H1 (cell line): ENCODE results near the gene ZNF667. TPM values are rescaled to one million over a fixed set of nuclear protein-coding genes. Genes with fewer than 3 reads are reported as not detected.

Experiments used
- CTCF ChIA-PET: fragments of 300-600 bp; sonication (Branson Sonifier 250); formaldehyde crosslinking; loops from one replicate; lab custom pipeline; 2021; ENCODE audit not compliant: partially characterized antibody; lab: Charles Lee
- POLR2A ChIA-PET: fragments of 300-600 bp; sonication (Branson Sonifier 250); formaldehyde crosslinking; loops from one replicate; lab custom pipeline; 2021; ENCODE audit warnings: inconsistent platforms; ENCODE audit not compliant: partially characterized antibody; lab: Charles Lee
- DNase-seq, 2 experiments: peaks; one replicate each; pipeline versions ENCODE4 v3.0.0 to v3.0.0-alpha.2; 2010 to 2022; ENCODE audit warnings: low spot score in 2 of 2, low read depth in 1 of 2, mixed read lengths in 1 of 2
- FAIRE-seq: peaks from 2 replicates; lab custom pipeline; 2011; peaks lifted over from hg19 to GRCh38; lab: Jason Lieb, UNC
- H2AFZ ChIP-seq: 2 replicates; pipeline ENCODE4 v1.8.1; 2012; ENCODE audit warnings: low read length, inconsistent platforms
- H2AK5ac ChIP-seq: 2 replicates; pipeline ENCODE4 v1.6.1; 2013; ENCODE audit warnings: low read depth, low read length
- H2BK120ac ChIP-seq: replicated peaks from 2 replicates; pipeline ENCODE3; 2013; ENCODE audit warnings: low read depth, low read length, inconsistent platforms
- H2BK12ac ChIP-seq: 2 replicates; pipeline ENCODE4 v1.6.1; 2013; ENCODE audit warnings: low read depth, low read length
- H2BK15ac ChIP-seq: 2 replicates; pipeline ENCODE4 v1.6.1; 2013; ENCODE audit warnings: low read length
- H2BK20ac ChIP-seq: 2 replicates; pipeline ENCODE4 v1.6.1; 2013; ENCODE audit warnings: low read length
- H2BK5ac ChIP-seq: 2 replicates; pipeline ENCODE4 v1.6.1; 2013; ENCODE audit warnings: low read depth, low read length
- H3K14ac ChIP-seq: 2 replicates; pipeline ENCODE4 v1.6.1; 2013; ENCODE audit warnings: inconsistent platforms; ENCODE audit not compliant: insufficient read length
- H3K18ac ChIP-seq: 2 replicates; pipeline ENCODE4 v1.6.1; 2013; ENCODE audit warnings: low read length; ENCODE audit errors: extremely low read depth
- H3K23ac ChIP-seq: 2 replicates; pipeline ENCODE4 v1.6.1; 2013; ENCODE audit warnings: inconsistent platforms; ENCODE audit not compliant: insufficient read length
- H3K23me2 ChIP-seq: 2 replicates; pipeline ENCODE4 v1.6.1; 2013; ENCODE audit warnings: low read depth, low read length
- H3K27ac ChIP-seq: 2 replicates; pipeline ENCODE4 v1.6.1; 2011; ENCODE audit warnings: low read depth, low read length, inconsistent platforms
- H3K27me3 ChIP-seq, 4 experiments: replicated peaks in 1 of 4; 1 replicate in 1 of 4; 2 replicates in 3 of 4; pipeline versions ENCODE4 v1.6.1 to v1.8.1; 2011 to 2013; ENCODE audit warnings: low read length in 3 of 4, mild to moderate bottlenecking in 3 of 4, inconsistent platforms in 2 of 4, mixed read lengths in 2 of 4, moderate library complexity in 1 of 4; ENCODE audit not compliant: control insufficient read depth in 3 of 4, insufficient read depth in 3 of 4; ENCODE audit errors: extremely low read depth in 1 of 4
- H3K36me3 ChIP-seq, 4 experiments: 2 replicates each; pipeline versions ENCODE4 v1.6.1 to v1.8.1; 2011 to 2013; ENCODE audit warnings: mild to moderate bottlenecking in 4 of 4, low read length in 3 of 4, moderate library complexity in 2 of 4, control low read depth in 1 of 4, inconsistent platforms in 1 of 4; ENCODE audit not compliant: insufficient read depth in 4 of 4, control insufficient read depth in 2 of 4
- H3K4ac ChIP-seq: replicated peaks from 2 replicates; pipeline ENCODE3; 2013; ENCODE audit warnings: low read length, low read depth, mixed read lengths, inconsistent platforms; ENCODE audit not compliant: insufficient read length
- H3K4me1 ChIP-seq, 4 experiments: replicated peaks in 1 of 4; 1 replicate in 1 of 4; 2 replicates in 3 of 4; pipeline versions ENCODE4 v1.6.1 to v1.8.1; 2011 to 2013; ENCODE audit warnings: low read length in 3 of 4, inconsistent platforms in 2 of 4, mixed read lengths in 1 of 4; ENCODE audit not compliant: insufficient read depth in 4 of 4, control insufficient read depth in 3 of 4
- H3K4me2 ChIP-seq, 2 experiments: 2 replicates each; pipeline versions ENCODE4 v1.6.1 to v1.8.1; 2011 to 2013; ENCODE audit warnings: low read depth in 2 of 2, low read length in 2 of 2, control low read depth in 1 of 2, inconsistent platforms in 1 of 2, mild to moderate bottlenecking in 1 of 2; ENCODE audit not compliant: insufficient read depth in 1 of 2
- H3K4me3 ChIP-seq, 4 experiments: fragments of 200-600, 300-600 bp in 1 of 4; sonication (generic), shearing (Covaris generic), sonication (Bioruptor Twin) in 1 of 4; 2 replicates each; pipeline versions ENCODE4 v1.5.1 to v1.8.1; 2011 to 2016; ENCODE audit warnings: low read length in 4 of 4, low read depth in 3 of 4, control low read depth in 2 of 4, inconsistent platforms in 2 of 4, mild to moderate bottlenecking in 2 of 4, mixed read lengths in 1 of 4, moderate library complexity in 1 of 4; ENCODE audit not compliant: insufficient read depth in 2 of 4; ENCODE audit errors: extremely low read depth in 1 of 4
- H3K56ac ChIP-seq: replicated peaks from 2 replicates; pipeline ENCODE3; 2013; ENCODE audit warnings: low read depth, mild to moderate bottlenecking, mixed read lengths, low read length, inconsistent platforms; ENCODE audit not compliant: insufficient read length
- H3K79me1 ChIP-seq: 2 replicates; pipeline ENCODE4 v1.6.1; 2013; ENCODE audit warnings: low read depth, low read length, control low read depth
- H3K79me2 ChIP-seq, 2 experiments: 2 replicates each; pipeline versions ENCODE4 v1.6.1 to v1.8.1; 2012 to 2013; ENCODE audit warnings: low read length in 2 of 2, mild to moderate bottlenecking in 2 of 2, inconsistent platforms in 1 of 2; ENCODE audit not compliant: insufficient read depth in 2 of 2, control insufficient read depth in 1 of 2
- H3K9ac ChIP-seq, 4 experiments: replicated peaks in 1 of 4; 1 replicate in 1 of 4; 2 replicates in 3 of 4; pipeline versions ENCODE4 v1.6.1 to v1.8.1; 2011 to 2013; ENCODE audit warnings: low read depth in 3 of 4, low read length in 3 of 4, control low read depth in 2 of 4, mild to moderate bottlenecking in 2 of 4, moderate library complexity in 2 of 4, inconsistent platforms in 1 of 4; ENCODE audit errors: extremely low read depth in 1 of 4
- H3K9me3 ChIP-seq, 2 experiments: 2 replicates each; pipeline versions ENCODE4 v1.6.1 to v1.8.1; 2012 to 2013; ENCODE audit warnings: mild to moderate bottlenecking in 2 of 2, moderate library complexity in 2 of 2, control low read depth in 1 of 2, inconsistent platforms in 1 of 2, low read depth in 1 of 2, low read length in 1 of 2, mixed read lengths in 1 of 2; ENCODE audit not compliant: insufficient read depth in 2 of 2
- H4K20me1 ChIP-seq, 2 experiments: replicated peaks in 1 of 2; 2 replicates each; pipeline versions ENCODE3 to v1.8.1; 2011 to 2013; ENCODE audit warnings: inconsistent platforms in 2 of 2, low read length in 2 of 2, mild to moderate bottlenecking in 1 of 2; ENCODE audit not compliant: insufficient read depth in 2 of 2, control insufficient read depth in 1 of 2
- H4K5ac ChIP-seq: 2 replicates; pipeline ENCODE4 v1.6.1; 2013; ENCODE audit warnings: low read length, low read depth, mixed read lengths, inconsistent platforms; ENCODE audit not compliant: insufficient read length
- H4K8ac ChIP-seq: 2 replicates; pipeline ENCODE4 v1.8.0; 2013; ENCODE audit warnings: mild to moderate bottlenecking, moderate library complexity, low read length, inconsistent platforms; ENCODE audit not compliant: insufficient read depth; ENCODE audit errors: extremely low read depth
- H4K91ac ChIP-seq: replicated peaks from 2 replicates; pipeline ENCODE3; 2013; ENCODE audit warnings: low read length, mixed read lengths, inconsistent platforms; ENCODE audit not compliant: insufficient read length
- ASH2L ChIP-seq: fragments of 200-600, 300-600 bp; sonication (generic); IDR thresholded peaks from one replicate; pipeline ENCODE4 v1.7.1; 2017; ENCODE audit warnings: low read length
- CEBPB ChIP-seq: IDR thresholded peaks from 2 replicates; pipeline ENCODE4 v1.6.1; 2012; ENCODE audit warnings: low read depth, low read length
- CREB1 ChIP-seq: IDR thresholded peaks from 2 replicates; pipeline ENCODE4 v1.6.1; 2012; ENCODE audit warnings: inconsistent platforms
- CTBP2 ChIP-seq: IDR thresholded peaks from 2 replicates; pipeline ENCODE4 v1.7.0; 2011; ENCODE audit warnings: borderline replicate concordance, mild to moderate bottlenecking, moderate library complexity, mixed read lengths, low read length; ENCODE audit not compliant: insufficient read depth, insufficient read length
- E2F6 ChIP-seq: IDR thresholded peaks from 2 replicates; pipeline ENCODE4 v1.6.1; 2012; ENCODE audit warnings: inconsistent platforms
- EGR1 ChIP-seq: IDR thresholded peaks from 2 replicates; pipeline ENCODE4 v1.6.1; 2011; ENCODE audit warnings: low read depth, low read length, borderline replicate concordance
- NANOG ChIP-seq: IDR thresholded peaks from 2 replicates; pipeline ENCODE4 v1.6.1; 2011; ENCODE audit warnings: low read length, low read depth, mild to moderate bottlenecking, inconsistent platforms; ENCODE audit not compliant: insufficient read depth, poor library complexity, severe bottlenecking
- POLR2A ChIP-seq, 2 experiments: IDR thresholded peaks; 1 replicate in 1 of 2; 2 replicates in 1 of 2; pipeline ENCODE4 v1.6.1; 2011; ENCODE audit warnings: low read depth in 2 of 2, low read length in 2 of 2, mild to moderate bottlenecking in 2 of 2; ENCODE audit errors: control extremely low read depth in 1 of 2
- RBBP5 ChIP-seq: IDR thresholded peaks from 2 replicates; pipeline ENCODE4 v1.7.1; 2012; ENCODE audit warnings: low read depth, mild to moderate bottlenecking, inconsistent platforms, low read length, moderate library complexity, borderline replicate concordance
- SAP30 ChIP-seq: fragments of 300-600 bp; sonication (generic); IDR thresholded peaks from 2 replicates; pipeline ENCODE4 v1.7.1; 2012; ENCODE audit warnings: low read length, moderate library complexity, mild to moderate bottlenecking, inconsistent platforms; ENCODE audit not compliant: insufficient read depth, insufficient replicate concordance
- SIX5 ChIP-seq: IDR thresholded peaks from 2 replicates; pipeline ENCODE4 v1.6.1; 2011; ENCODE audit warnings: mild to moderate bottlenecking, low read depth, low read length
- SP4 ChIP-seq: IDR thresholded peaks from 2 replicates; pipeline ENCODE4 v1.6.1; 2012; ENCODE audit warnings: low read length, inconsistent platforms
- WGBS, 2 experiments: shearing (Covaris generic) in 1 of 2; methylation state at CpG; one replicate each; pipeline versions ENCODE4 v1.1.6 to v1.1.7; 2013 to 2015; ENCODE audit warnings: low lambda C conversion rate in 2 of 2, mixed read lengths in 2 of 2, inconsistent platforms in 1 of 2, low coverage in 1 of 2, missing lambda C conversion rate in 1 of 2; ENCODE audit not compliant: insufficient replicate concordance in 2 of 2, insufficient coverage in 1 of 2, insufficient read length in 1 of 2; ENCODE audit errors: extremely low coverage in 1 of 2, missing lambda C conversion rate in 1 of 2; 5-methylcytosine and 5-hydroxymethylcytosine counted together
- polyA plus RNA-seq, 7 experiments: library from polyadenylated mRNA; depleted of rRNA in 3 of 7; stranded (reverse) in 5 of 7; unstranded in 2 of 7; fragments of >200 nt in 5 of 7; fragments of 200-250 nt in 2 of 7; gene quantifications; 1 replicate in 5 of 7; 2 replicates in 1 of 7; 4 replicates in 1 of 7; pipeline versions ENCODE4 v1.2.1 to v1.2.3, GENCODE V29; 2011 to 2013; ENCODE audit warnings: missing spikeins in 2 of 7, mixed read lengths in 2 of 7
- total RNA-seq: library from RNA; stranded (reverse); fragmentation: NEBNext Ultra II Directional; extraction: Animal tissue kit (Norgen Biotek cat#: 25700); gene quantifications from 2 replicates; pipeline ENCODE4 v1.2.1, GENCODE V29; 2021

The ZNF667 gene
- total and polyA plus RNA-seq, 2 of the 8 experiments (the other 6 are each of a cell fraction or from before 2014, with no cell fraction given), result 4.4 to 10.7 TPM

GRCh38 chr19:56474308-56474707 is 2.8 kb downstream of the ZNF667 start:
- H2BK15ac ChIP-seq, result no peak overlapping the region
- no peak overlapping the region for H3K4ac ChIP-seq
- H2AK5ac ChIP-seq, result no peak overlapping the region
- peaks cover 3 to 60% of the 10 kb centered on the region in 2 experiments for H3K79me2 ChIP-seq
- H3K4me2 ChIP-seq, result no peak overlapping the region
- H3K23ac ChIP-seq, result no peak overlapping the region
- peaks cover 0 to 6% (median 2%) of the 10 kb centered on the region in 4 experiments; a peak in 6 of 8 replicates for H3K36me3 ChIP-seq
- 88% methylated on average over 3 of the region's 3 CpGs; no CpG with 5 or more reads in 1 of the 2 experiments for WGBS, 2 experiments
- H3K9me3 ChIP-seq, result no peaks in the 10 kb centered on the region
- H3K4me3 ChIP-seq, result no peak overlapping the region
- peaks cover 0 to 2% of the 10 kb centered on the region in 2 experiments for H4K20me1 ChIP-seq
- peaks cover 0 to 4% (median 1%) of the 10 kb centered on the region in 4 experiments; a peak in 4 of 7 replicates for H3K4me1 ChIP-seq
- H2BK12ac ChIP-seq, result no peak overlapping the region
- no peak overlapping the region for H2BK20ac ChIP-seq
- H3K27me3 ChIP-seq, result no peaks in the 10 kb centered on the region
- H3K79me1 ChIP-seq, result no peaks in the 10 kb centered on the region
- H2BK5ac ChIP-seq, result no peak overlapping the region
- no peak overlapping the region for H2BK120ac ChIP-seq
- H3K9ac ChIP-seq, result no peak overlapping the region
- H4K5ac ChIP-seq, result no peak overlapping the region
- H2AFZ ChIP-seq, result no peak overlapping the region
- H4K91ac ChIP-seq, result no peak overlapping the region
- H3K23me2 ChIP-seq, result peaks cover 5% of the 10 kb centered on the region; the same call in 1 of the 2 replicates
- POLR2A ChIA-PET, result no interaction called here
- H4K8ac ChIP-seq, result no peak overlapping the region
- no peak overlapping the region for H3K27ac ChIP-seq
- no peak overlapping the region for H3K14ac ChIP-seq
- FAIRE-seq (no peak), DNase-seq (no peak)
- no peak overlapping the region for H3K18ac ChIP-seq
- CTCF ChIA-PET, result interaction anchor here (0.8 kb wide), 1 partner anchor 8 kb away, joined by 3 read pairs; no protein-coding TSS in a partner anchor
- no peak overlapping the region for H3K56ac ChIP-seq
- TF ChIP-seq SAP30, result no peak
- TF ChIP-seq RBBP5, result no peak
- TF ChIP-seq CTBP2, result no peak
- TF ChIP-seq POLR2A (IDR thresholded peaks at IDR 0.05; ENCODE audit: control extremely low read depth in 1 of 2, low read depth in 2 of 2, low read length in 2 of 2), result no peak
- TF ChIP-seq ASH2L, result no peak
- TF ChIP-seq EGR1, result no peak
- TF ChIP-seq CREB1, result no peak
- no peak for TF ChIP-seq SIX5
- no peak for TF ChIP-seq NANOG
- TF ChIP-seq E2F6, result no peak
- TF ChIP-seq CEBPB, result no peak
- TF ChIP-seq SP4, result no peak
